Activated naive CD8-positive, alpha-beta T cell treated with anti-CD3 and anti-CD28 coated beads for 36 hours (primary cell): ENCODE results near the gene VRK2. TPM values are rescaled to one million over a fixed set of nuclear protein-coding genes. Genes with fewer than 3 reads are reported as not detected.
"Not testable (repeated sequence)": the region's sequence is repeated elsewhere in the genome, so short reads cannot be mapped to it uniquely, and the experiment has no call there.

Source experiments
- DNase-seq: peaks from one replicate; pipeline ENCODE4 v3.0.0; 2021
- H3K27ac Mint-ChIP-seq: one replicate; pipeline ENCODE4 v1.8.0; 2022; ENCODE audit warnings: mild to moderate bottlenecking, moderate library complexity, mixed read lengths
- H3K27me3 Mint-ChIP-seq: one replicate; pipeline ENCODE4 v1.8.0; 2022; ENCODE audit warnings: mild to moderate bottlenecking, mixed read lengths
- H3K36me3 Mint-ChIP-seq: one replicate; pipeline ENCODE4 v1.8.0; 2021; ENCODE audit warnings: mild to moderate bottlenecking, mixed read lengths
- H3K4me1 Mint-ChIP-seq: one replicate; pipeline ENCODE4 v1.8.0; 2021; ENCODE audit warnings: mixed read lengths
- H3K4me3 Mint-ChIP-seq: one replicate; pipeline ENCODE4 v1.8.0; 2022; ENCODE audit warnings: mild to moderate bottlenecking, moderate library complexity, mixed read lengths
- H3K9me3 Mint-ChIP-seq: one replicate; pipeline ENCODE4 v1.8.0; 2022; ENCODE audit warnings: mixed read lengths
- total RNA-seq, 2 experiments: library from RNA; stranded (reverse); gene quantifications; one replicate each; pipeline ENCODE4 v1.2.3, GENCODE V29; 2021

The VRK2 gene
- total RNA-seq, 2 experiments from 2014 or later, result 21.8 to 24.0 TPM

DNA sequence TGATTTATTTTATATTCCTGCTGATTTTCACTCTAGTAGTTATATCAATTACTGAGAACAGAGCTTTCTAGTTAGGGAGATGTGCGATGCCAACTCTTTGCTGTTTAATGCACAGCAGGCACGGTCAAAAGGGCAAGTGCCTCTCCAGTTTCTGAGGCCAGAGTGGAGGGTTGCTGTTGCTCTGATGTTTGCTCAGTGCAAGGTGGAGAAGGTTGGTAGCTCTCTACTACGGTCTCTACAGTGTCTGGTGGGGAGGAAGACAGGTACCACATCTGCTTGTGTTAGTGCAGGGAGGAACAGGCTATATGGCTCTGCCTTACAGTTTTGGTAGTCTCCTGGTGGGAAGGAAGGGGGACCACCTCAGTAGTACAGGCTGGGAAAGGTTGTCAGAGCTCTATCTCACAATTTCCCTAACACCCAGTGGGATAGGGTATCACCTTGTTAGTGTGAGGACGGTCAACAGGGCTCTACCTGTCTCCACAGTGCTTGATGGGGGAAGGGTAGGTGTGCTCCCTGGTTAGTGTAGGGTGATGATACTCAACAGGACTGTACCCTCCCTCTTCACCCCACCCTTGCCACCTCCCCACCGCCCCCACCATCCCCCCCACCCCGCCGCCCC lies 108.7 kb downstream of the VRK2 start:
- Mint-ChIP-seq H3K9me3 (peaks cover 4% of the 10 kb centered on the region), H3K4me3 (no peak overlapping the region), H3K4me1 (no peaks in the 10 kb centered on the region), H3K27me3 (no peaks in the 10 kb centered on the region), H3K27ac (no peak overlapping the region), H3K36me3 (peaks cover 58% of the 10 kb centered on the region)
- no peak for DNase-seq

- Mint-ChIP-seq H3K9me3 (peaks cover 4% of the 10 kb centered on the region), H3K4me3 (no peak overlapping the region), H3K4me1 (no peaks in the 10 kb centered on the region), H3K27ac (no peak overlapping the region), H3K27me3 (no peaks in the 10 kb centered on the region), H3K36me3 (peaks cover 60% of the 10 kb centered on the region)
- no peak for DNase-seq
Observed at GRCh38 chr2:58156780-58157179, 110.2 kb downstream of the VRK2 start.

- peaks cover 4% of the 10 kb centered on the region for H3K9me3 Mint-ChIP-seq
- no peak overlapping the region for H3K27ac Mint-ChIP-seq
- no peak overlapping the region for H3K4me3 Mint-ChIP-seq
- H3K4me1 Mint-ChIP-seq, result no peaks in the 10 kb centered on the region
- no peaks in the 10 kb centered on the region for H3K27me3 Mint-ChIP-seq
- peaks cover 63% of the 10 kb centered on the region for H3K36me3 Mint-ChIP-seq
- no peak for DNase-seq
Observed at GRCh38 chr2:58157754-58158153, 111.1 kb downstream of the VRK2 start.

DNA sequence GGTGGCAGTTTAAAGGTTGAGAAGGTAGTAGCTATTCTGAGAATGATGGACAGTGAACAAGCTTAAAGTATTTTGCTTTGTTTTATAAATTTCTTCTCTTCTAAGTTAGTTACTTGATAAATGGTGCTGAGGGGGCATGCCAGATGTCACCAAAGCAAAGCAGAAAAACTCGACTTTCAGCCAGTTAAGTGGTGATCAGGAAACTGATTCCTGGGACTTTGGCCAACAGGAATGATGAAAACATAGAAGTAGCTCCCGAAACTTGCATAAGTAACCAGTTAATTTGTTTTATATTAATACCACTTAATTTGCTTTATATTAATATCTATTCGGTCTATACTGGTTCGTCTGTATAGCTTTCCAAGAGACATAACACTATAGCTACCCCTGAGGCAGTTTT lies 111.9 kb downstream of the VRK2 start:
- Mint-ChIP-seq H3K9me3 (peaks cover 4% of the 10 kb centered on the region), H3K36me3 (peaks cover 59% of the 10 kb centered on the region), H3K4me3 (no peak overlapping the region), H3K4me1 (no peaks in the 10 kb centered on the region), H3K27me3 (no peaks in the 10 kb centered on the region), H3K27ac (no peak overlapping the region)
- no peak for DNase-seq

DNA sequence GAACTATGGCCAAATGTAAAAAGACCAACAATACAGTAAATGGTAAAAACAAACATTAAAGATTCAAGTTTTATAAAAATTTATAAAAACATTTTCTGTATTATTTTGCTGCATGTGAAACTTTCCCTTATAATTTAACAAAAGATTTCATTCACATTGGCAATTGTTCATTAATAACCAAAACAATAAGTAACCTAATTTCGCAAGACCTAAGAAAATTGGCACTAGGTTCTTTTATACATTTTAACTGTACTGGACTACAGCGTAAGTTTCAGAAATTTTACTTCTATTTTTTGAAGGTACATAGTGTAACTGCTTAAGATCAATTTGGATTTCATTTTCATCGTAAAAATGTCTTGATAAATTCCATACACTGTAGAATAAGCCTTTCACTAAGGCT lies 117.3 kb downstream of the VRK2 start:
- DNase-seq, result no peak
- Mint-ChIP-seq H3K4me1 (no peaks in the 10 kb centered on the region), H3K9me3 (no peaks in the 10 kb centered on the region), H3K4me3 (no peak overlapping the region), H3K36me3 (peaks cover 24% of the 10 kb centered on the region), H3K27me3 (no peaks in the 10 kb centered on the region), H3K27ac (no peak overlapping the region)

GRCh38 chr2:58168130-58168529 lies 121.5 kb downstream of the VRK2 start:
- H3K4me3 Mint-ChIP-seq, H3K27ac Mint-ChIP-seq, DNase-seq, H3K27me3 Mint-ChIP-seq, H3K4me1 Mint-ChIP-seq: not testable (repeated sequence)
- Mint-ChIP-seq H3K36me3 (peaks cover 42% of the 10 kb centered on the region), H3K9me3 (peaks cover 23% of the 10 kb centered on the region)

GRCh38 chr2:58169845-58170244 lies 123.2 kb downstream of the VRK2 start:
- not testable (repeated sequence) for H3K27me3 Mint-ChIP-seq, DNase-seq, H3K4me3 Mint-ChIP-seq, H3K27ac Mint-ChIP-seq, H3K4me1 Mint-ChIP-seq
- Mint-ChIP-seq H3K36me3 (peaks cover 56% of the 10 kb centered on the region), H3K9me3 (peaks cover 31% of the 10 kb centered on the region)

GRCh38 chr2:58170334-58170933 lies 123.8 kb downstream of the VRK2 start:
- H3K27ac Mint-ChIP-seq, DNase-seq, H3K27me3 Mint-ChIP-seq, H3K4me3 Mint-ChIP-seq, H3K4me1 Mint-ChIP-seq: not testable (repeated sequence)
- Mint-ChIP-seq H3K36me3 (peaks cover 57% of the 10 kb centered on the region), H3K9me3 (peaks cover 31% of the 10 kb centered on the region)

DNA sequence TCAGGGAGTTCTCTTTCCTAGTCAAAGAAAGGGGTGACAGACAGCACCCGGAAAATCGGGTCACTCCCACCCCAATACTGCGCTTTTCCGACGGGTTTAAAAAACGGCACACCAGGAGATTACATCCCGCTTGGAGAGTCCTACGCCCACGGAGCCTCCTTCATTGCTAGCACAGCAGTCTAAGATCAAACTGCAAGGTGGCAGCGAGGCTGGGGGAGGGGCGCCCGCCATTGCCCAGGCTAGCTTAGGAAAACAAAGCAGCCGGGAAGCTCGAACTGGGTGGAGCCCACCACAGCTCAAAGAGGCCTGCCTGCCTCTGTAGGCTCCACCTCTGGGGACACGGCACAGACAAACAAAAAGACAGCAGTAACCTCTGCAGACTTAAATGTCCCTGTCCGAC lies 125.2 kb downstream of the VRK2 start:
- not testable (repeated sequence) for H3K27me3 Mint-ChIP-seq, H3K4me1 Mint-ChIP-seq, H3K27ac Mint-ChIP-seq, H3K4me3 Mint-ChIP-seq, DNase-seq
- H3K36me3 Mint-ChIP-seq, result peaks cover 63% of the 10 kb centered on the region
- H3K9me3 Mint-ChIP-seq, result peaks cover 31% of the 10 kb centered on the region

GRCh38 chr2:58177187-58177586 lies 130.6 kb downstream of the VRK2 start:
- Mint-ChIP-seq H3K36me3 (peaks cover 59% of the 10 kb centered on the region), H3K9me3 (peaks cover 22% of the 10 kb centered on the region)
- H3K27me3 Mint-ChIP-seq, H3K4me3 Mint-ChIP-seq, DNase-seq, H3K4me1 Mint-ChIP-seq, H3K27ac Mint-ChIP-seq: not testable (repeated sequence)

DNA sequence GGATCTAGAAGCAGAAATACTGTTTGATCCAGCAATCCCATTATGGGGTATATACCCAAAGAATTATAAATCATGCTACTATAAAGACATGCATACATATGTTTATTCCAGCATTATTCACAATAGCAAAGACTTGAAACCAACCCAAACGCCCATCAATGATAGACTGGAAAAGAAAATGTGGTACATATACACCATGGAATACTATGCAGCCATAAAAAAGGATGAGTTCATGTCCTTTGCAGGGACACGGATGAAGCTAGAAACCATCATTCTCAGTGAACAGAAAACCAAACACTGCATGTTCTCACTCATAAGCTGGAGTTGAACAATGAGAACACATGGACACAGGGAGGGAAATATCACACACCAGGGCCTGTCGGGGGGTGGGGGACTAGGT lies 133.6 kb downstream of the VRK2 start:
- not testable (repeated sequence) for H3K4me1 Mint-ChIP-seq, H3K4me3 Mint-ChIP-seq, H3K9me3 Mint-ChIP-seq, DNase-seq, H3K27me3 Mint-ChIP-seq, H3K27ac Mint-ChIP-seq
- peaks cover 38% of the 10 kb centered on the region for H3K36me3 Mint-ChIP-seq

- peaks cover 36% of the 10 kb centered on the region for H3K36me3 Mint-ChIP-seq
- no peak for DNase-seq
- H3K4me1 Mint-ChIP-seq, result no peaks in the 10 kb centered on the region
- H3K4me3 Mint-ChIP-seq, result no peak overlapping the region
- H3K27me3 Mint-ChIP-seq, result no peaks in the 10 kb centered on the region
- peaks cover 8% of the 10 kb centered on the region for H3K9me3 Mint-ChIP-seq
- H3K27ac Mint-ChIP-seq, result no peak overlapping the region
Observed at GRCh38 chr2:58180635-58181034, 134.0 kb downstream of the VRK2 start.

DNA sequence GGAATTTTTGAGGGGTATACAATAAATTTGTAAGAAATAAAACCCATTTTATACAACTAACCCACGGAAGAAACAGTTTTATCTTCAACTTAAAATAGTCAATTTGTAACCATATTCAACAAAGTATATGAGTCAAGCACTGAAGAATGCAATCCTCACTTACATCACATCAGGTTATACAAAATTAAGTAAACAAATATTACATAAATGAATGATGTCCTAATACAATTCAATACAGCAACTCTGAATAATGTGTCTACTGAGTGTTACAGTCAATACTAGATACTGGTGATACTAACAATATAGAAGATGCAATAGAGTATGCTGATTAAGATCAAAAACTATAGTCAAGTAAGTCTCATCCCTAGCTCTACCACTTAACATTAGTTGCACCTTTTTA lies 135.9 kb downstream of the VRK2 start:
- H3K36me3 Mint-ChIP-seq, result peaks cover 32% of the 10 kb centered on the region
- no peak overlapping the region for H3K27ac Mint-ChIP-seq
- no peak for DNase-seq
- no peak overlapping the region for H3K4me3 Mint-ChIP-seq
- no peaks in the 10 kb centered on the region for H3K4me1 Mint-ChIP-seq
- peaks cover 10% of the 10 kb centered on the region for H3K9me3 Mint-ChIP-seq
- H3K27me3 Mint-ChIP-seq, result no peaks in the 10 kb centered on the region

DNA sequence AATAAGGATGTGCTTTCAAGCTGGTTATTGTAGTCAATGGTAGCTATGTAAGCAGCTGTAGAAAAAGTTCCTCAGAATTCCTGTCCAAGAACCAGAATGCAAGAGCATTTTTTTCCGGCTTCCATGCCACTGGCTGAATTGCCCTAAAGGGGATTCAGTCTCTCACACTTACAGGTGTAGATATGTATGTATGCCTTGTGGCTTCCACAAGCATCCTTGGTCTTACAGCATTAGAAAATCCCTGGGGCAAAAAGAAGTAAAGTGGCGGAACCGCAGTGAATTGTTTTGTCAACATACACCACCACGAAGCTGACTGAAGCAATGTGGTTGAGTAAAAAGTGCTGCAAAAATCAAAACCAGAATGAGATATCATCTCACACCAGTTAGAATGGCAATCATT lies 139.9 kb downstream of the VRK2 start:
- Mint-ChIP-seq H3K4me1 (no peaks in the 10 kb centered on the region), H3K9me3 (peaks cover 2% of the 10 kb centered on the region), H3K27ac (no peak overlapping the region), H3K36me3 (peaks cover 18% of the 10 kb centered on the region), H3K4me3 (no peak overlapping the region), H3K27me3 (no peaks in the 10 kb centered on the region)
- DNase-seq, result no peak

DNA sequence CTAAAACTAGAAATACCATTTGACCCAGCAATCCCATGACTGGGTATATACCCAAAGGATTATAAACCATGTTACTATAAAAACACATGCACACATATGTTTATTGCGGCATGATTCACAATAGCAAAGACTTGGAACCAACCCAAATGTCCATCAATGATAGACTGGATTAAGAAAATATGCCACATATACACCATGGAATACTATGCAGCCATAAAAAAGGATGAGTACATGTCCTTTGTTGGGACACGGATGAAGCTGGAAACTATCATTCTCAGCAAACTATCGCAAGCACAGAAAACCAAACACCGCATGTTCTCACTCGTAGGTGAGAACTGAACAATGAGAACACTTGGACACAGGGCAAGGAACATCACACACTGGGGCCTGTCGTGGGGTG lies 140.4 kb downstream of the VRK2 start:
- not testable (repeated sequence) for H3K27ac Mint-ChIP-seq, H3K9me3 Mint-ChIP-seq, H3K4me3 Mint-ChIP-seq, DNase-seq, H3K4me1 Mint-ChIP-seq, H3K27me3 Mint-ChIP-seq
- H3K36me3 Mint-ChIP-seq, result peaks cover 17% of the 10 kb centered on the region

- Mint-ChIP-seq H3K27ac (no peak overlapping the region), H3K9me3 (no peaks in the 10 kb centered on the region), H3K27me3 (no peaks in the 10 kb centered on the region), H3K36me3 (peaks cover 5% of the 10 kb centered on the region), H3K4me1 (no peaks in the 10 kb centered on the region), H3K4me3 (no peak overlapping the region)
- no peak for DNase-seq
Observed at GRCh38 chr2:58194458-58194857, 147.9 kb downstream of the VRK2 start.
